LNCAP (cell line): ENCODE measurements around the gene APOB.

Experiments used
- TF ChIP-seq, protein P1 (sequence below): fragments of 450-650 bp; IDR thresholded peaks from 2 replicates; pipeline ENCODE4 v1.5.1; 2017; ENCODE audit warnings: mild to moderate bottlenecking

The APOB gene

DNA sequence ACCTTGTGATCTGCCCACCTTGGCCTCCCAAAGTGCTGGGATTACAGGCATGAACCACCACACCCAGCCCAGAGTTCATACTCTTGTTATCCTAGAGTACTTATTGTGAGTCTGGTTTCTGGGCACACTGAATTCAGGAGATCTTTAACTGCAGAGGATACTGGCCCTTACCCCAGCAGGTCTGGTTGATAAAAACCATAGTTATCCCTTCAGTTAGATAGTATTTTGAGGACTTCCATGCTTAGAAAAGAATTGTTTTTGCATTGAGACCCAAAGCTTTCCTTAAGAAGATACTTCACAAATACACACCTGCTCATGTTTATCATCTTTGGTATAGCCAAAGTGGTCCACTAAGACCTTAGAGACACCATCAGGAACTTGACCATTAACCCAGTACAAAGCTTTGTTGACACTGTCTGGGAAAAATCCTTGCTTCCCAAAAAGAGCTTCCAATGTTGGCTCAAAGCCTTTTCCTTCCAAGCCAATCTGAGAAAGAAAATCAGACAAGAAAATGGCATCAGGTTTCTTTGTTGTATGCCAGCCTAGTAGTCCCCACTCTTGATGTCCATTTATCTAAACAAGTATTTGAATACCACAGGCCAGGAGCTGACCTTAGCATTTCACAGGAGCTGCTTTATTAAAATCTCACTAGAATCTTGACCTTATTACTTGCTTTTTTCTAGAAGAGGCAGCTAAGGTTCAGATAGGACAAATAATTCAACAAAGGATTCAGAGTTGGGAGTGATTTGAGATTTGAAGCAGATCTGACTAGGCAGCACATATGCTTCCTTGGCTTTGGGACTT is 17.2 kb downstream of the APOB start:
- TF ChIP-seq, protein P1, sequence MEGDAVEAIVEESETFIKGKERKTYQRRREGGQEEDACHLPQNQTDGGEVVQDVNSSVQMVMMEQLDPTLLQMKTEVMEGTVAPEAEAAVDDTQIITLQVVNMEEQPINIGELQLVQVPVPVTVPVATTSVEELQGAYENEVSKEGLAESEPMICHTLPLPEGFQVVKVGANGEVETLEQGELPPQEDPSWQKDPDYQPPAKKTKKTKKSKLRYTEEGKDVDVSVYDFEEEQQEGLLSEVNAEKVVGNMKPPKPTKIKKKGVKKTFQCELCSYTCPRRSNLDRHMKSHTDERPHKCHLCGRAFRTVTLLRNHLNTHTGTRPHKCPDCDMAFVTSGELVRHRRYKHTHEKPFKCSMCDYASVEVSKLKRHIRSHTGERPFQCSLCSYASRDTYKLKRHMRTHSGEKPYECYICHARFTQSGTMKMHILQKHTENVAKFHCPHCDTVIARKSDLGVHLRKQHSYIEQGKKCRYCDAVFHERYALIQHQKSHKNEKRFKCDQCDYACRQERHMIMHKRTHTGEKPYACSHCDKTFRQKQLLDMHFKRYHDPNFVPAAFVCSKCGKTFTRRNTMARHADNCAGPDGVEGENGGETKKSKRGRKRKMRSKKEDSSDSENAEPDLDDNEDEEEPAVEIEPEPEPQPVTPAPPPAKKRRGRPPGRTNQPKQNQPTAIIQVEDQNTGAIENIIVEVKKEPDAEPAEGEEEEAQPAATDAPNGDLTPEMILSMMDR: no peak

DNA sequence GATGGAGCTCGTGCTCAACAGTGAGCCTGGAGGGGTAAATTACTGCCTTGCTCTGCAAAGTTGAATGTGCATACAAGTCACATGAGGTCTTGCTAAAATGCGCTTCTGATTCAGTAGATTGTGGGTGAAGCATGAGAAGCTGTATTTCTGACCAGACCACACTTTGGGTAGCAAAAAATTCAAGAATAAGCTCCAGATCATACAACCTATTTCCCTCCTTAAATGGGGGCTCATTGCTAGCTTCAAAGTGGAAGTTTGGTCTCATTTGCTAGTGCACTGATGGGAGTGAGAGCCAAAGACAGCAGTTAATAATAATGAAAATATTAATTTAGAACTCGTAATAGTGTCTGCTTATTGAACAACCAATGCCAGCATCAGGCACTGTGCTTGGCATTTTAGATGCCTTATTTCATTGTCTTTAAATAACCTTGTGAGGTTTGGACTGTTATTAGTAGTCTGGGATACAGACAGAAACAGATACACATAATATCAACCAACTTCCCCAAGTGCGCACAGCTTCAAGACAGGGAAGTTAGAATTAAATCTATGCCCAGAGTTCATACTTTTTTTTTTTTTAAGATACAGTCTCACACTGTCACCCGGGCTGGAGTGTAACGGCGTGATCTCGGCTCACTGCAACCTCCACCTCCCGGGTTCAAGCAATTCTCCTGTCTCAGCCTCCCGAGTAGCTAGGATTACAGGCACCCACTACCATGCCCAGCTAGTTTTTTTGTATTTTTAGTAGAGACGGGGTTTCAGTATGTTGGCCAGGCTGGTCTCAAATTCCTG is 18.0 kb downstream of the APOB start:
- TF ChIP-seq, protein P1: no peak

DNA sequence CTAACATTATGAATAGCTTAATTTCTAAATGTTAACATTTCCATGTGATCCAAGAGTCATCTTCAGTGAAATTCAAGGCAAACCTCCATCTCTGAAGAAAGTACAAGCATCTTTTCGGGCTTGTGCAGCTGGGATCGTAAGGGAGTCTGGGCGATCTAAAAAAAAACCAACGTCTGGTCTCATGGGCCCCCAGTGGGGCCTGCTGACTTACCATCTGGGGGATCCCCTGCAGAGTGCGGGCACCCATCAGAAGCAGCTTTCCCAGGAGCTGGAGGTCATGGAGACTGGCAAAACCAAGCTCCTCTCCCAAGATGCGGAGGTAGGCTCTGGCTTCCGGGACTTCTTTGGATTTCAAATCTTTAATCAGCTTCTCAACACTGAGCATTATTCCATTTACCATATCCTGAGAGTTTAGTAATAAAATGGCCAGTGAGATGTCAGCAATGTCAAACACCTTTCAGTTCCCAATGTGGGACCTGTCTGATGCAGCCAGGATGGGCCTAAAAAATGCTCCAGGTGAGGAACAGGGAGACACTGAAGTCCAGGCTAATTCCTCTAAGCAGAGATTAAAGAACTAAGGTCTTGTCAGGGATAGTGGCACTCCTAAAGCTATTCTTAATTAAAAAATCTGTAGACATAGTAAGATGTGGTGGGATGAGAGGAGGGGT is 19.0 kb downstream of the APOB start:
- TF ChIP-seq, protein P1: no peak

- TF ChIP-seq, protein P1: no peak
These were observed 19.7 kb downstream of the APOB start for GRCh38 chr2:21024198-21024597.

- TF ChIP-seq, protein P1: no peak
These were observed 20.3 kb downstream of the APOB start for GRCh38 chr2:21023419-21024181.

DNA sequence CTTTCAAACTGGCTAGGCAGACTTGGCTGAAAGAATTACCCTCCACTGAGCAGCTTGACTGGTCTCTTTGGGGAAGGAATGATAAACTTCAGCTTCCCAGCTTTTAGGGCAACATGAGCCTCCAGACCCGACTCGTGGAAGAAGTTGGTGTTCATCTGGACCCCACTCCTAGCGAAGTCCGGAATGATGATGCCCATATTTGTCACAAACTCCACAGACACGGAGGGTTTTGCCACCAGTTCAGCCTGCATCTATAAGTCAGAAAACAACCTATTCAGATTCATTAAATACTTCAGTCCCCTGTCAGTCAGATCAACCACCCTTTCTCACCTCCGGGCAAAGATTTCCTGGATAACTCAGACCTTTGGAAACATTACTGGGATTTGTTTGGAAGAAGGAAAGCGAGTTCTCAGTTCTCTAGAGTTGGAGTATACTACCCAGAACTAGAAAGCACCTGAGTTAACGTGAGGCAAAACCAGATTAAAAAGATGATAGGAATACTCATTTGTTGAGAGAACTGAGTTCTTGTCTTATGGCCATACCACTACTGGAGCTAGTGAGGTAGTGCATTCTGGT is 21.0 kb downstream of the APOB start:
- TF ChIP-seq, protein P1: no peak

- TF ChIP-seq, protein P1: no peak
These were observed 22.4 kb downstream of the APOB start for GRCh38 chr2:21021430-21021829.
